GM18508 (cell line): ENCODE data around the gene PITRM1.

Experiments
- ATAC-seq: cut with Tn5 transposase; IDR thresholded peaks from one replicate; pipeline ENCODE4 v1.9.1; 2021; ENCODE audit warnings: moderate number of reproducible peaks; ENCODE audit not compliant: insufficient read depth, unreplicated experiment

The PITRM1 gene

DNA sequence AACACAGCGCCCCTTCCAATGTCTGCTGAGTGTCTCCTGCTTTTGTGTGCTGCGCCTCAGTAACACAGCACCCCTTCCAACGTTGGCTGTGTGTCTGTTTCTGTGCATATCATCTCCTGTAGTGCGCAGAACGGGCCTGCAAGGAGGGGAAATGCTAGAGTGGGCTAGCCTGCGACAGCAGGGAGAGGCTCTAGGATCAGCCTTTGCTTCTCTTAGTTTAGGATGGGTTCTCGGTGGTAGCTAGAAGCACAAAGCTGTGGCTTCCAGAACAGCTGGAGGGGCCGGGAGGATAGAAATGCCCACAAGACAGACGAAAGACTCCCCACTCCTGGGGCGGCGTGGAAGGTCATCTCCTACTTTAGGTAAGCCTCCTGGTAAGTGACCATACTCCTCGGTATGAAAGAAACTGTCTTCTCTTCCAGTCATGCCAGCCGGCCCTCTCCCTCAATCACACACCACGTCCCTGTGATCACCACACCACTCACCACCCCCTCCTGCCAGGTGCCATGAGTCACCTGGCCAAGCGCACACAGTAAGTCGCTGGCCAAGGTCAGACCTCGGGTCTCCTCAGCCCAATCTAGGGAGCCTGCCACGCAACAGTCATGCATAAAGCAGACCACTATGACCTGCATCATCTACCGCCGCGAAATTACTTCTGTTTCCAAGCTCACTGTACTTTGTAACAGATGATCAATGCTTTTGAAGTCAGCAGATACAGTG lies 4.8 kb downstream of the PITRM1 start:
- no peak for ATAC-seq

GRCh38 chr10:3166496-3167290 lies 5.9 kb downstream of the PITRM1 start:
- no peak for ATAC-seq

DNA sequence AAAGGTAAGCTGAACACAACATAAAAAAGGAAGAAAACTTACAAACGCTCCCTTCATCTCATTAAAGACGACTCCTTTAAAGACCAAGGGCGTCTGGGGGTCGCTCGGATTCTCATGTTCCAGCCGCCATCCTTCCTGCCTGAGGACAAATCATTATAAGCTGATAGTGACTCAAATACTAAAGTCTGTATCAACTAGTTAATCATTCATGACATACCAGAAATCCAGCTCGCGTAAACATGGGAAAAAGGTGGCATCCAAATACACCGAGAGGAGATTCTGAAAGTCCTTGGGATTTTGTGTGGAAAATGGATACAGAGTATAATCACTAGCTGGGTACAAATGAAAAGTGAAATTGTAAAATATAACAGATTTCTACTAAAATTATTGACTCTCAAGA lies 7.4 kb downstream of the PITRM1 start:
- ATAC-seq: no peak

DNA sequence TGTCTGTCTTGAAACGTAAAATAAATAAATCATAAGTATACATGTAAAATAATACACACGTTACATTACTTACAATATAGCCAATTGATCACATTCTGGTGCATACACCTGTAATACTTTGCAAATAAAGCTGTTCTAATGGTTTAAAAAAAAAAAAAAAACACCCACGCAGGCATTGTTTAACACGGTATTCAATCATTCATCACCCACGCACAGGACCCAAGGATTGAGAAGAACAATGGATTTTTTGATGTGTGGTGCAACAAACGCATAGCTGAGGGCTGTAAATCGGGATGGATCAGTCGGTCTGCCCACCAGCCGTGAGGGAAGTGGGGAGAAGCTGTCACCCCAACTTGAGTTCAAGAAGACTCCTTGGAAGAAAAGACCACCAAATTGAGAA lies 8.7 kb downstream of the PITRM1 start:
- ATAC-seq: no peak

GRCh38 chr10:3162533-3162932 lies 10.0 kb downstream of the PITRM1 start:
- no peak for ATAC-seq

GRCh38 chr10:3159152-3159551 lies 13.4 kb downstream of the PITRM1 start:
- ATAC-seq: no peak

DNA sequence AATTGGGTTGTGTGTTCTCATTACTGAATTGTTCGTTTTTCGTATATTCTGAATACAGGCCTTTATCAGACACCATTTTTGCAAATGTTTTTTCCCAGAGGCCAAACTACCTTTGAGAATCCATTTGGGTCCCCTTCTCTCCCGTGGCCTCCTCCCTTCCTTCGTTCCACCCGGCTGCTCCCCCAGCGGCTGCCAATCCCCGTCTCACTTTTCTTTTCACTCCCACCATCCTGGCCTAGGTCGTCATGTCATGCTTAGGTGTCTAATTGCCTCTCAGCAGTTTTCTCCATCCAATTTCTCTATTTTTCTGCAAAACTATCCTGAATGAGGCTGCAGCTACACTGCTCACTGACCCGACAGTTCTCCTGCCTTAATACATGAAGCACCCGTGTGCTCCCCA lies 17.9 kb downstream of the PITRM1 start:
- no peak for ATAC-seq

- no peak for ATAC-seq
Measured at GRCh38 chr10:3152566-3152935, 20.0 kb downstream of the PITRM1 start.

GRCh38 chr10:3151889-3152565 lies 20.6 kb downstream of the PITRM1 start:
- ATAC-seq: no peak

DNA sequence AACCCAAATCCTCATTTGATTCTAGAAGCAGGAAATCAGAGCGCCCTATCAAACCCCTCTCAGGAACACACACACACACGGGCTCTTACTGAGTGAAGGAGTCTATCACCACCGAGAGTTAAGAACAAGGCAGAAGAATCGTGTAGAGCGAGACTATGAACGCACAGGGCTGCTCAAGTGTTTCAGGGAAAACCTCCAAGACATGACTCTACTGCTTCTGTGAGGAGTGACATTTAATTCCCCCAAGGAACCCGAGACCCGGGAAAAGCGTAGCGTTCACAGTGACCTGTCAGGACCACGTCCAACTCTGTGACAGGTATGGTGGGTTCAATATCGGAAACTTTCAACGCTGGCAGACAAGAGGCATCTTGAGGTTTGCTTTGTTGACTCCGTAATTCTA lies 21.6 kb downstream of the PITRM1 start:
- no peak for ATAC-seq

- no peak for ATAC-seq
Measured at GRCh38 chr10:3150366-3150765, 22.2 kb downstream of the PITRM1 start.

DNA sequence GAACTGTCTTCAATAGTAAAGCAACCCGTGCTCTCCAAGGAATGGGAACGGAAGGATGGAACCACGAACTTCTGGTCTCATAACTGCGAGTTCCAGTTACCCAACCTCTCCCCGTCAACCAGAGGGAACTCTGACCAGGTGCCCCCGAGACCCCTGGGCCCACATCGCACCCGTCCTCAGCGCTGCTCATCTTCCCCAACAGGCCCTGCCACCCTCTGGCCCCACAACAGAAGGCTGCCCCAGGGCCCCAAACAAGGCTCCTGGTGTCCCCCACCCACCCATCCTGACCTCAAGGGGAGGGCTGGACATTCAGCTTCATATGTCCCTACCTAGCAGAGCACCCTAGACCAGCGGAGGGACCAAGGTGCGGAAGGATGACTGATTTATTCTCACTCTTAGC lies 22.7 kb downstream of the PITRM1 start:
- ATAC-seq: no peak

- no peak for ATAC-seq
Measured at GRCh38 chr10:3148994-3149393, 23.6 kb downstream of the PITRM1 start.

DNA sequence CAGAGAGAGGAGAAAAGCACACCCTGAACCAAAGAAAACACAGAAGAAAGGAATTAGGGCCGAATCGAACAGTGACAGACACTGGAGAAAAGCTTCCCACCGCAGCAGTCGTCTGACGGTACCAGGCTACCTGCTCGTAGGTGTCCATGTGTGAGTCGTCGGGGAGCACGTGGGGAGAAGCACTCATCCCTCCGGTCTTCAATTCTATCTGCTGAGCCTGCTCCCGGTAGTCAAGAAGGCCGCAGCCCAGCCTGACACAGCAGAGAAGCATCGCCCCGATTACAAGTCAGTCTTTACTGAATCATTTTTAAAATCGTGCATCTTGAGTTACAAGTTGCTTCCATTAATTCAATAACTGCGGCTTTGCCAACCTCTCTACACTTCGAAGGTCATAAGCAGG lies 24.5 kb downstream of the PITRM1 start:
- ATAC-seq: no peak

DNA sequence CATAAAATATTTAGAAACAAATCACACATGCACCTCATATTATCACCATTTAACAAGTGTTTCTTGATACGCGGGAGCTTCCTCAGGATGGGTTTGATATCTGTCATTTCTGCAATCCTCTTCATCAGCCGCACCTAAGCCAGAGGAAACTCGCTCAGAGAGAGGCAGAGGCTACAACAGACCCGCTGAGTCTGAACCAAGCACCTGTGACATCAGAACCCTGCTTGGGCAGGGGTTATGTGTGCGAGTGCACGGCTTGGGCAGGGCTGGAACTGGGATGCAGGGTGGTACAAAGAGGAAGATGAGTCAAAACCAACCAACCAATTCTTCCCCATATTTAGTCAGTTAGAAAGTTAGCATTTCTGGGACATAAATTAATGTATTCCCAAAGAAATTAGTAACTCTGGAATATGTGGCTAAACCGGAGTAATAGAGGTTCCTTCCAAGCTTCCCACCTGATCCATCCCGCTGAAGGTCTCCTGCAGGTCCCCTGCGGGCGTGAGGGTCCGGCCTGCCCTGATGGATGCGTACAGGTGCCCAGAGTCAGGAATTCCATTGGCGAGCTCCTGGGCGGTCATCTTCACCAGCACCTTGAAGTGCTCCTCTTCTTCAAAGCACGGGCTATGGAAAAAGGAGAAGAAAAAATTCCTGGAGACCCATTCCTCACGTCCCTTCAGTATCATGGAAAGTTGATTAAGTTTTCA lies 25.3 kb downstream of the PITRM1 start:
- no peak for ATAC-seq

- ATAC-seq: no peak
Measured at GRCh38 chr10:3146289-3146688, 26.3 kb downstream of the PITRM1 start.

DNA sequence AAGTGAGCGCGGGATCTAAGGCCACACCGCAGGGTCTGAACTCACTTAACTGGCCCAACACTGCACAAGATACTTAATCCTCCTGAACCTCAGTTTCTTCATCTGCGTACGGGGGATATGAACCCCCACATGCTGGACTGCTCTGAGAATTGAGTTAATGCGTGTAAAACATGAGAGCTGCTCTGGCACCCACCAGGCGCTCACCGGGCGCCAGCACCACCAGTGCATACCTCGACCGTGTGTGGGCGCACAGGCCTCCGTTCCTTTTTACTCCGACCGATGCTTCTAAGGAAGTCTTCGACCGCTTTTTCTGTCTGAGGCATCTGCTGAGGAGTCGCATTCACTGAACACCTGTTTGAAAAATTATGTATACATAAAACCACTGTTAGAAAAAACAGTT lies 27.2 kb downstream of the PITRM1 start:
- no peak for ATAC-seq

DNA sequence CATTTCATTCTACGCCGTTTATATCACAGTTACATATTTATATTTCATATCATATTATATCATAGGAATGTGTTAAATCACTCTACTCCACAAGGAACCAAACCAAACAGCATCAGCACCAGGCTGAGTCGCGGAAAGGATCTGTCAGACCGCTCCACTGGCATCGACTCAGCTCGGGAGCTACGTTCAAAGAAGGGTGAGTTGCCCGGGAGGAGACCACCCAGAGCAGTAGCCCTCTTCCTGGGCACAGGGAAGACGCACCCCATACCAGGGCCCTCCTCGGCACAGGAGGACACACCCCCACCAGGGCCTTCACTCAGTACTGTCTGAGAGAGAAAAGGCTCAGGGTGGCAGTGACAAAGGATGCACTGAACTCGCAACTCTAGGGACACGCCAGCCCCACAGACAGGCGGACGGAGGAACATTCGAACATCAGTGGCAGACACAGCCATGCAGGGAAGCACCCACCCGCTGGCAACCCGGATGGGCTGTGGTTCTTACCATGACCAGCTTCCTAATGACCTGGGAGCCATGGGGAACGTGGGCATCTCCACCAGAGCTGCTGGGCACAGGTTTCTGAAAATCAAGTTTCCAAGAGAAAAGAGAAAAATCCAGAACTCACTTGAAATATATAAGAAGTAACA lies 28.7 kb downstream of the PITRM1 start:
- ATAC-seq: no peak

GRCh38 chr10:3143366-3143765 lies 29.2 kb downstream of the PITRM1 start:
- ATAC-seq: no peak

DNA sequence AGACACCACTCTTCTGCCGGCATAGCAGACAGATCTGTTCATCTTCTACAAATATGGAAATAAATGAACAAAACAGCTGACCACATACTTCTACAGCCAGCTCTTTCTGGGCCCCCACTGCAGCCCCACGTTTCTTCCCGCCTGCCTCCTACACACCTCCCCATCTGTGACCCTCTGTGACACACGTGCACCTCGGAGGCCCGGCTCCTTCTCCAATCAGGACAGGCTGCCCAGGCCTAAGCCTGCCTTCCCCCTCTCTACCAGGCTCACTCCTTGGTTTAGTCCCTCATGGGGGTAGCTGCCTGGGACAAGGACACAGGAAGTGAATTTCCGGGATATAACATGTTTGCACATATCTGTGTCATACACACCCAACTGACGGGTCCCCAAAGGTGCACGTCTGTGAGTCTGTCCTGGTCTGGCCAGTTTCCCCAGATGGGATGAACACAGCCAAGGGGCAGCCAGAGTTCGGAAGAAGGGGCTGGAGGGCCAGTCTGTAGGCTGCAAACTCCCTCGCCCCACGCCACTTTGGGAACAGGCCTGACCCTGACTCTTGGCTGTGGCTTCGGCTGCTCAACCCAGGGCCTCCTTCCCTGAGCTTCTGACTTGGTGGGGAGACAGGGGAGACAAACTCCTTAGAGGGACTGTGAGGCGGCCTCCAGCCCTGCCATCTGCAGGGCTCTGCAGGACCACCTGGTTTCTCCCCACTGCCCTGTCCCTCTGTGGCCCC lies 30.3 kb downstream of the PITRM1 start:
- no peak for ATAC-seq
